Endothelial cell of umbilical vein (primary cell): ENCODE data around the gene SLC28A2.
"Not testable (repeated sequence)": the region's sequence is repeated elsewhere in the genome, so short reads cannot be mapped to it uniquely, and the experiment has no call there.

Experiments used
- EZH2 ChIP-seq: IDR thresholded peaks from 2 replicates; pipeline ENCODE4 v1.6.1; 2012; ENCODE audit warnings: borderline replicate concordance, low read depth, mild to moderate bottlenecking, moderate library complexity, low read length, inconsistent platforms; ENCODE audit not compliant: severe bottlenecking
- FOS ChIP-seq: IDR thresholded peaks from 2 replicates; pipeline ENCODE4 v1.6.1; 2011; ENCODE audit warnings: mild to moderate bottlenecking, low read length, moderate library complexity, borderline replicate concordance; ENCODE audit not compliant: insufficient read depth
- GATA2 ChIP-seq: IDR thresholded peaks from 2 replicates; pipeline ENCODE4 v1.7.0; 2011; ENCODE audit warnings: low read depth, mild to moderate bottlenecking, moderate library complexity, mixed read lengths, low read length; ENCODE audit not compliant: insufficient read length, insufficient read depth
- JUN ChIP-seq: IDR thresholded peaks from 2 replicates; pipeline ENCODE4 v1.6.1; 2011; ENCODE audit warnings: borderline replicate concordance, low read depth; ENCODE audit not compliant: insufficient read length, insufficient read depth
- MYC ChIP-seq: IDR thresholded peaks from one replicate; pipeline ENCODE4 v1.6.1; 2011; ENCODE audit warnings: mild to moderate bottlenecking, low read depth, low read length
- POLR2A ChIP-seq: IDR thresholded peaks from 2 replicates; pipeline ENCODE4 v1.6.1; 2012; ENCODE audit warnings: low read depth, mild to moderate bottlenecking, control low read depth, low read length
- POLR2AphosphoS5 ChIP-seq: IDR thresholded peaks from 2 replicates; pipeline ENCODE4 v1.6.1; 2012; ENCODE audit warnings: low read depth, mild to moderate bottlenecking, control low read depth, low read length, moderate library complexity; ENCODE audit not compliant: insufficient read depth
- TF ChIP-seq, protein P1 (sequence below), 2 donors: IDR thresholded peaks; 1 replicate in 1 of 2; 2 replicates in 1 of 2; pipeline ENCODE4 v1.5.1; 2011; ENCODE audit warnings: low read length in 2 of 2, mild to moderate bottlenecking in 2 of 2, moderate library complexity in 2 of 2, control low read depth in 1 of 2, inconsistent platforms in 1 of 2, low read depth in 1 of 2; ENCODE audit not compliant: insufficient read depth in 1 of 2; ENCODE audit errors: extremely low read depth in 1 of 2
- TF ChIP-seq, protein P2 (sequence below): IDR thresholded peaks from 2 replicates; pipeline ENCODE4 v1.6.1; 2011; ENCODE audit not compliant: insufficient read depth, insufficient read length

DNA sequence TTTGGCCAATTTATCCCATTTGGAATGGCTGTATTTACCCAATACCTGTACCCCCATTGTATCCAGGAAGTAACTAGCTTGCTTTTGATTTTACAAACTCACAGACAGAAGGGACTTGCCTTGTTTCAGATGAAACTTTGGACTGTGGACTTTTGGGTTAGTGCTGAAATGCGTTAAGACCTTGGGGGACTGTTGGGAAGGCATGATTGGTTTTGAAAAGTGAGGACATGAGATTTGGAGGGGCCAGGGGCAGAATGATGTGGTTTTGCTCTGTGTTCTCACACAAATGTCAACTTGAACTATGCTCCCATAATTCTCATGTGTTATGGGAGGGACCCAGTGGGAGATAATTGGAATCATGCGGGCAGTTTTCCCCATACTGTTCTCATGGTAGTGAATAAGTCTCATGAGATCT, 46.9 kb downstream of the SLC28A2 start:
- not testable (repeated sequence) for TF ChIP-seq EZH2, POLR2A, MYC, FOS, POLR2AphosphoS5, JUN, GATA2
- TF ChIP-seq, protein P1, sequence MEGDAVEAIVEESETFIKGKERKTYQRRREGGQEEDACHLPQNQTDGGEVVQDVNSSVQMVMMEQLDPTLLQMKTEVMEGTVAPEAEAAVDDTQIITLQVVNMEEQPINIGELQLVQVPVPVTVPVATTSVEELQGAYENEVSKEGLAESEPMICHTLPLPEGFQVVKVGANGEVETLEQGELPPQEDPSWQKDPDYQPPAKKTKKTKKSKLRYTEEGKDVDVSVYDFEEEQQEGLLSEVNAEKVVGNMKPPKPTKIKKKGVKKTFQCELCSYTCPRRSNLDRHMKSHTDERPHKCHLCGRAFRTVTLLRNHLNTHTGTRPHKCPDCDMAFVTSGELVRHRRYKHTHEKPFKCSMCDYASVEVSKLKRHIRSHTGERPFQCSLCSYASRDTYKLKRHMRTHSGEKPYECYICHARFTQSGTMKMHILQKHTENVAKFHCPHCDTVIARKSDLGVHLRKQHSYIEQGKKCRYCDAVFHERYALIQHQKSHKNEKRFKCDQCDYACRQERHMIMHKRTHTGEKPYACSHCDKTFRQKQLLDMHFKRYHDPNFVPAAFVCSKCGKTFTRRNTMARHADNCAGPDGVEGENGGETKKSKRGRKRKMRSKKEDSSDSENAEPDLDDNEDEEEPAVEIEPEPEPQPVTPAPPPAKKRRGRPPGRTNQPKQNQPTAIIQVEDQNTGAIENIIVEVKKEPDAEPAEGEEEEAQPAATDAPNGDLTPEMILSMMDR (IDR thresholded peaks at IDR 0.05; ENCODE audit: extremely low read depth in 1 of 2, insufficient read depth in 1 of 2, low read depth in 1 of 2, low read length in 2 of 2), result not testable (repeated sequence)
- TF ChIP-seq, protein P2, sequence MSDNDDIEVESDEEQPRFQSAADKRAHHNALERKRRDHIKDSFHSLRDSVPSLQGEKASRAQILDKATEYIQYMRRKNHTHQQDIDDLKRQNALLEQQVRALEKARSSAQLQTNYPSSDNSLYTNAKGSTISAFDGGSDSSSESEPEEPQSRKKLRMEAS, result not testable (repeated sequence)
